ENCODE measurements around the gene HECTD4. TPM values are rescaled to one million over a fixed set of nuclear protein-coding genes. Genes with fewer than 3 reads are reported as not detected.

HECTD4 gene
- total RNA-seq, 1 experiment from 2014 or later = 51.3 TPM

DNA sequence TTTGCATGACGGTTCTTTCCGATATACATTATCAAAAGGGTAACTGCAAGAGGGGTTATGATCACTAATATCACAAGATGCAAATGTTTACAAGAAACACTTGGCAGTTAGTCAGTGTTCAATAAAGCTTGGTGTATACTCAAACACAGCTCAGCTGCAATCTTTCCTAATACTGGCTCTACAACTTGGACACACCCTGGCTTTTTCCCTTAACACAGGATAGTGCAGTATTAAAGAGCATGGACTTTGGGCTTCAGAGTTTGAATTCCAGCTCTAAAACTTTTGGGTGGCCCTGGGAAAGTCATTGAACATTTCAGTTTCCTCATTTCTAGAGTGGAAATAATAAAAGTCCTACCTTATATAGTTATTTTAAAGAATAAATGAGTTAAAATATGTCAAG lies 107.0 kb downstream of the HECTD4 start:
- Histone ChIP-seq H3K27ac (ENCODE audit: low read length) (no peak overlapping the region), H3K9me3 (ENCODE audit: control insufficient read depth, insufficient read depth, low read depth, low read length) (no peaks in the 10 kb centered on the region), H3K27me3 (ENCODE audit: control insufficient read depth, insufficient read depth, low read length) (no peaks in the 10 kb centered on the region), H3K4me3 (ENCODE audit: low read depth in 2 of 2, low read length in 2 of 2) (no peak overlapping the region), H3K36me3 (ENCODE audit: control insufficient read depth, insufficient read depth, low read length) (no peaks in the 10 kb centered on the region; the same call in 1 of the 2 replicates), H3K4me1 (ENCODE audit: control insufficient read depth, insufficient read depth, low read length) (no peaks in the 10 kb centered on the region)
- CTCF ChIA-PET = no interaction called here
- DNase-seq (ENCODE audit: low read depth, low spot score) (no peak), ATAC-seq (no peak)
- in situ Hi-C loops (cut with HindIII; ENCODE audit: low pct_unique_long_range_greater_than_20kb, low sequenced_read_pairs) = no loop called here
- BruUV-seq (replicated peaks) = no TSS peak
- TF ChIP-seq, protein P1, sequence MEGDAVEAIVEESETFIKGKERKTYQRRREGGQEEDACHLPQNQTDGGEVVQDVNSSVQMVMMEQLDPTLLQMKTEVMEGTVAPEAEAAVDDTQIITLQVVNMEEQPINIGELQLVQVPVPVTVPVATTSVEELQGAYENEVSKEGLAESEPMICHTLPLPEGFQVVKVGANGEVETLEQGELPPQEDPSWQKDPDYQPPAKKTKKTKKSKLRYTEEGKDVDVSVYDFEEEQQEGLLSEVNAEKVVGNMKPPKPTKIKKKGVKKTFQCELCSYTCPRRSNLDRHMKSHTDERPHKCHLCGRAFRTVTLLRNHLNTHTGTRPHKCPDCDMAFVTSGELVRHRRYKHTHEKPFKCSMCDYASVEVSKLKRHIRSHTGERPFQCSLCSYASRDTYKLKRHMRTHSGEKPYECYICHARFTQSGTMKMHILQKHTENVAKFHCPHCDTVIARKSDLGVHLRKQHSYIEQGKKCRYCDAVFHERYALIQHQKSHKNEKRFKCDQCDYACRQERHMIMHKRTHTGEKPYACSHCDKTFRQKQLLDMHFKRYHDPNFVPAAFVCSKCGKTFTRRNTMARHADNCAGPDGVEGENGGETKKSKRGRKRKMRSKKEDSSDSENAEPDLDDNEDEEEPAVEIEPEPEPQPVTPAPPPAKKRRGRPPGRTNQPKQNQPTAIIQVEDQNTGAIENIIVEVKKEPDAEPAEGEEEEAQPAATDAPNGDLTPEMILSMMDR (IDR thresholded peaks at IDR 0.05) = no peak
- TF ChIP-seq POLR2AphosphoS5 (IDR thresholded peaks at IDR 0.05; ENCODE audit: low read depth, low read length) (no peak), TCF7L2 (IDR thresholded peaks at IDR 0.05; ENCODE audit: low read depth, low read length) (no peak), SIN3A (IDR thresholded peaks at IDR 0.05; ENCODE audit: borderline replicate concordance, insufficient read depth, low read depth, low read length) (no peak)
- TF ChIP-seq, protein P2, sequence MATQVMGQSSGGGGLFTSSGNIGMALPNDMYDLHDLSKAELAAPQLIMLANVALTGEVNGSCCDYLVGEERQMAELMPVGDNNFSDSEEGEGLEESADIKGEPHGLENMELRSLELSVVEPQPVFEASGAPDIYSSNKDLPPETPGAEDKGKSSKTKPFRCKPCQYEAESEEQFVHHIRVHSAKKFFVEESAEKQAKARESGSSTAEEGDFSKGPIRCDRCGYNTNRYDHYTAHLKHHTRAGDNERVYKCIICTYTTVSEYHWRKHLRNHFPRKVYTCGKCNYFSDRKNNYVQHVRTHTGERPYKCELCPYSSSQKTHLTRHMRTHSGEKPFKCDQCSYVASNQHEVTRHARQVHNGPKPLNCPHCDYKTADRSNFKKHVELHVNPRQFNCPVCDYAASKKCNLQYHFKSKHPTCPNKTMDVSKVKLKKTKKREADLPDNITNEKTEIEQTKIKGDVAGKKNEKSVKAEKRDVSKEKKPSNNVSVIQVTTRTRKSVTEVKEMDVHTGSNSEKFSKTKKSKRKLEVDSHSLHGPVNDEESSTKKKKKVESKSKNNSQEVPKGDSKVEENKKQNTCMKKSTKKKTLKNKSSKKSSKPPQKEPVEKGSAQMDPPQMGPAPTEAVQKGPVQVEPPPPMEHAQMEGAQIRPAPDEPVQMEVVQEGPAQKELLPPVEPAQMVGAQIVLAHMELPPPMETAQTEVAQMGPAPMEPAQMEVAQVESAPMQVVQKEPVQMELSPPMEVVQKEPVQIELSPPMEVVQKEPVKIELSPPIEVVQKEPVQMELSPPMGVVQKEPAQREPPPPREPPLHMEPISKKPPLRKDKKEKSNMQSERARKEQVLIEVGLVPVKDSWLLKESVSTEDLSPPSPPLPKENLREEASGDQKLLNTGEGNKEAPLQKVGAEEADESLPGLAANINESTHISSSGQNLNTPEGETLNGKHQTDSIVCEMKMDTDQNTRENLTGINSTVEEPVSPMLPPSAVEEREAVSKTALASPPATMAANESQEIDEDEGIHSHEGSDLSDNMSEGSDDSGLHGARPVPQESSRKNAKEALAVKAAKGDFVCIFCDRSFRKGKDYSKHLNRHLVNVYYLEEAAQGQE (IDR thresholded peaks at IDR 0.05; ENCODE audit: insufficient read depth in 1 of 2, low read depth in 2 of 2, low read length in 1 of 2) = no peak
- POLR2A ChIA-PET = no interaction called here
- intact Hi-C loops (cut with micrococcal nuclease; ENCODE audit: unreplicated experiment) = no loop called here

DNA sequence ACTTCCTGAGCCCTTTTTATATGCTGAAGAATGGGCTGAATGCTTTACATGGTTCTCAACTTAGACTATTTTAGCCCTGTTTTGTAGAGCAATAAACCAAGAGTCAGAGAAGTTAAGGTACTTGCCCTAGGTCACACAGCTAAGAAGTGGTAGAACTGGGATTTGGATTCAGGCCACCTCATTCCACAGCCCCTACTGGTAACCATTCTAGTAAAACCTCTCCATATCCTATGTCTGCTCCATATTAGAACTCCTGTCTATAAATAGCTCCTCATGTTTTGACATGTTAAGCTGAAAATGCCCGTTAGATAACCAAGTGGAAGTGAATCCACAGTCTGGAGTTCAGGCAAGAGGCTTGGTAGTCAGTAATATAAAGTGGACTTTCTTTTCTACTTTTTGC lies 111.6 kb downstream of the HECTD4 start:
- POLR2A ChIA-PET = no interaction called here
- Histone ChIP-seq H3K4me1 (ENCODE audit: control insufficient read depth, insufficient read depth, low read length) (no peaks in the 10 kb centered on the region), H3K27me3 (ENCODE audit: control insufficient read depth, insufficient read depth, low read length) (no peaks in the 10 kb centered on the region), H3K4me3 (ENCODE audit: low read depth in 2 of 2, low read length in 2 of 2) (no peak overlapping the region), H3K9me3 (ENCODE audit: control insufficient read depth, insufficient read depth, low read depth, low read length) (no peaks in the 10 kb centered on the region), H3K36me3 (ENCODE audit: control insufficient read depth, insufficient read depth, low read length) (no peaks in the 10 kb centered on the region), H3K27ac (ENCODE audit: low read length) (no peak overlapping the region)
- no TSS peak for BruUV-seq (replicated peaks)
- no peak for ATAC-seq
- TF ChIP-seq TCF7L2 (IDR thresholded peaks at IDR 0.05; ENCODE audit: low read depth, low read length) (no peak), SIN3A (IDR thresholded peaks at IDR 0.05; ENCODE audit: borderline replicate concordance, insufficient read depth, low read depth, low read length) (no peak), POLR2AphosphoS5 (IDR thresholded peaks at IDR 0.05; ENCODE audit: low read depth, low read length) (no peak)
- TF ChIP-seq, protein P1 (IDR thresholded peaks at IDR 0.05) = no peak
- TF ChIP-seq, protein P2 (IDR thresholded peaks at IDR 0.05; ENCODE audit: insufficient read depth in 1 of 2, low read depth in 2 of 2, low read length in 1 of 2) = no peak
- no peak for DNase-seq (ENCODE audit: low read depth, low spot score)
- in situ Hi-C loops (cut with HindIII; ENCODE audit: low pct_unique_long_range_greater_than_20kb, low sequenced_read_pairs) (no loop called here), intact Hi-C loops (cut with micrococcal nuclease; ENCODE audit: unreplicated experiment) (no loop called here)
- CTCF ChIA-PET = no interaction called here

Data from Panc1 (cell line).